MG63 (cell line): Measurements from ENCODE around the gene SHISA5. TPM values are rescaled to one million over a fixed set of nuclear protein-coding genes. Genes with fewer than 3 reads are reported as not detected.
"Not testable (repeated sequence)": the region's sequence is repeated elsewhere in the genome, so short reads cannot be mapped to it uniquely, and the experiment has no call there.

Experiments used
- DNase-seq: peaks from one replicate; pipeline ENCODE4 v3.0.0-alpha.2; 2020
- H3K27me3 ChIP-seq: fragments of 250-450 bp; sonication (Bioruptor Pico); 2 replicates; pipeline ENCODE4 v1.5.1; 2020; ENCODE audit warnings: mild to moderate bottlenecking, moderate library complexity
- H3K36me3 ChIP-seq: fragments of 250-450 bp; sonication (Bioruptor Pico); 2 replicates; pipeline ENCODE4 v1.5.1; 2020; ENCODE audit warnings: mild to moderate bottlenecking, moderate library complexity
- H3K4me3 ChIP-seq: fragments of 250-450 bp; sonication (Bioruptor Pico); 2 replicates; pipeline ENCODE4 v1.5.1; 2020; ENCODE audit warnings: mild to moderate bottlenecking, moderate library complexity
- H3K9me3 ChIP-seq: fragments of 250-450 bp; sonication (Bioruptor Pico); 2 replicates; pipeline ENCODE4 v1.5.1; 2020; ENCODE audit warnings: mild to moderate bottlenecking, moderate library complexity
- total RNA-seq: library from RNA; depleted of rRNA; stranded (reverse); fragments of >200 nt; shearing (Covaris generic); gene quantifications from 2 replicates; pipeline ENCODE4 v1.2.3, GENCODE V29; 2014; ENCODE audit warnings: low replicate concordance

Gene SHISA5
- total RNA-seq, 1 experiment from 2014 or later, result 113 TPM

- no peak for DNase-seq
- H3K36me3 ChIP-seq, result peaks cover 3% of the 10 kb centered on the region; the same call in 1 of the 2 replicates
- no peak overlapping the region for H3K4me3 ChIP-seq
- no peaks in the 10 kb centered on the region for H3K9me3 ChIP-seq
- H3K27me3 ChIP-seq, result no peaks in the 10 kb centered on the region
These were observed 1.9 kb downstream of the SHISA5 start for GRCh38 chr3:48502121-48502520.

- Histone ChIP-seq H3K27me3 (no peaks in the 10 kb centered on the region), H3K4me3 (no peak overlapping the region), H3K9me3 (no peaks in the 10 kb centered on the region), H3K36me3 (peaks cover 3% of the 10 kb centered on the region; the same call in 1 of the 2 replicates)
- no peak for DNase-seq
These were observed 2.8 kb downstream of the SHISA5 start for GRCh38 chr3:48501196-48501595.

- no peak for DNase-seq
- Histone ChIP-seq H3K27me3 (no peaks in the 10 kb centered on the region), H3K36me3 (peaks cover 3% of the 10 kb centered on the region; the same call in 1 of the 2 replicates), H3K9me3 (no peaks in the 10 kb centered on the region), H3K4me3 (no peak overlapping the region)
These were observed 3.3 kb downstream of the SHISA5 start for GRCh38 chr3:48500656-48501055.

- Histone ChIP-seq H3K27me3 (no peaks in the 10 kb centered on the region), H3K4me3 (no peak overlapping the region), H3K36me3 (peaks cover 2% of the 10 kb centered on the region; the same call in 1 of the 2 replicates), H3K9me3 (no peaks in the 10 kb centered on the region)
- DNase-seq, result peak; percentile 22
These were observed 10.8 kb downstream of the SHISA5 start for GRCh38 chr3:48493203-48493501.

- DNase-seq, result peak; percentile 33
- H3K27me3 ChIP-seq, result no peaks in the 10 kb centered on the region
- H3K36me3 ChIP-seq, result no peaks in the 10 kb centered on the region
- H3K9me3 ChIP-seq, result no peaks in the 10 kb centered on the region
- no peak overlapping the region for H3K4me3 ChIP-seq
These were observed 11.3 kb downstream of the SHISA5 start for GRCh38 chr3:48492461-48493202.

- no peaks in the 10 kb centered on the region for H3K9me3 ChIP-seq
- H3K4me3 ChIP-seq, result no peak overlapping the region
- no peaks in the 10 kb centered on the region for H3K27me3 ChIP-seq
- H3K36me3 ChIP-seq, result no peaks in the 10 kb centered on the region
- no peak for DNase-seq
These were observed 17.0 kb downstream of the SHISA5 start for GRCh38 chr3:48486952-48487351.

- DNase-seq, H3K4me3 ChIP-seq, H3K36me3 ChIP-seq, H3K27me3 ChIP-seq, H3K9me3 ChIP-seq: not testable (repeated sequence)
These were observed 21.2 kb downstream of the SHISA5 start for GRCh38 chr3:48482822-48483221.

- DNase-seq, H3K9me3 ChIP-seq, H3K36me3 ChIP-seq, H3K27me3 ChIP-seq, H3K4me3 ChIP-seq: not testable (repeated sequence)
These were observed 23.1 kb downstream of the SHISA5 start for GRCh38 chr3:48480891-48481290.

- DNase-seq, result no peak
- Histone ChIP-seq H3K4me3 (no peak overlapping the region), H3K9me3 (no peaks in the 10 kb centered on the region), H3K36me3 (no peaks in the 10 kb centered on the region), H3K27me3 (no peaks in the 10 kb centered on the region)
These were observed 25.1 kb downstream of the SHISA5 start for GRCh38 chr3:48478626-48479555.

GRCh38 chr3:48477959-48478520 lies 25.9 kb downstream of the SHISA5 start:
- Histone ChIP-seq H3K36me3 (no peaks in the 10 kb centered on the region), H3K4me3 (no peak overlapping the region), H3K9me3 (no peaks in the 10 kb centered on the region), H3K27me3 (no peaks in the 10 kb centered on the region)
- DNase-seq, result no peak

- no peaks in the 10 kb centered on the region for H3K9me3 ChIP-seq
- no peak overlapping the region for H3K4me3 ChIP-seq
- no peaks in the 10 kb centered on the region for H3K27me3 ChIP-seq
- DNase-seq, result no peak
- no peaks in the 10 kb centered on the region for H3K36me3 ChIP-seq
These were observed 27.4 kb downstream of the SHISA5 start for GRCh38 chr3:48476426-48477053.

GRCh38 chr3:48475188-48475587 lies 28.8 kb downstream of the SHISA5 start:
- no peaks in the 10 kb centered on the region for H3K9me3 ChIP-seq
- H3K36me3 ChIP-seq, result no peaks in the 10 kb centered on the region
- no peaks in the 10 kb centered on the region for H3K27me3 ChIP-seq
- no peak overlapping the region for H3K4me3 ChIP-seq
- DNase-seq, result no peak

GRCh38 chr3:48474619-48475018 lies 29.4 kb downstream of the SHISA5 start:
- Histone ChIP-seq H3K27me3 (no peaks in the 10 kb centered on the region), H3K36me3 (no peaks in the 10 kb centered on the region; the same call in 1 of the 2 replicates), H3K4me3 (no peak overlapping the region), H3K9me3 (no peaks in the 10 kb centered on the region)
- no peak for DNase-seq

- DNase-seq, H3K4me3 ChIP-seq, H3K36me3 ChIP-seq, H3K9me3 ChIP-seq, H3K27me3 ChIP-seq: not testable (repeated sequence)
These were observed 29.9 kb downstream of the SHISA5 start for GRCh38 chr3:48474031-48474430.

GRCh38 chr3:48473617-48473952 lies 30.4 kb downstream of the SHISA5 start:
- Histone ChIP-seq H3K36me3 (no peaks in the 10 kb centered on the region; the same call in none of the 2 replicates), H3K27me3 (no peaks in the 10 kb centered on the region), H3K4me3 (no peak overlapping the region), H3K9me3 (no peaks in the 10 kb centered on the region)
- no peak for DNase-seq

GRCh38 chr3:48472923-48473616 lies 30.9 kb downstream of the SHISA5 start:
- Histone ChIP-seq H3K9me3 (no peaks in the 10 kb centered on the region), H3K27me3 (no peaks in the 10 kb centered on the region), H3K4me3 (peak overlapping the region; percentile 69), H3K36me3 (peaks cover 2% of the 10 kb centered on the region)
- DNase-seq, result peak; percentile 88

- Histone ChIP-seq H3K36me3 (peaks cover 5% of the 10 kb centered on the region), H3K4me3 (peak overlapping the region; percentile 69), H3K27me3 (no peaks in the 10 kb centered on the region), H3K9me3 (no peaks in the 10 kb centered on the region)
- peak; percentile 31 for DNase-seq
These were observed 31.4 kb downstream of the SHISA5 start for GRCh38 chr3:48472673-48472922.
